ENCODE results near the gene CNTN1. TPM values are rescaled to one million over a fixed set of nuclear protein-coding genes. Genes with fewer than 3 reads are reported as not detected.

The CNTN1 gene
- total RNA-seq, 2 donors from 2014 or later: 0.77 to 4.4 TPM

DNA sequence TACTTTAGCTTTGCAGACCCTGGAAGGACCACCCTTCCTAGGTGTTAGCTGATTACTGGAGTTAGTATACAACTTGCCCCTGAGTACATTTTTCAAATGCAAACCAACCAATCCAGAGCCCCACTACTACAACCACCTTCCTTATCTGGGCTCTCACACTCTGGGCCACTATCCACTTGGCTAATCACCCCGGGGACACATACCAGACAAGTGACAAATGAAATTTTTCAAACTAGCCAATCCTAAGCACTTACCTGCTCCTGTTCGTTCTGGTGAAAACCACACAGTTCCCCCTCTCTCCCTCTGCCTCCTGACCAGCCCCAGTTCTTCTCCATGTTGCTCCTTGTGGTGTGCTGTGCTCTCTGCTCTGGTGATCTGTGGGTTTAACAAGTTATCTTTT, 140.4 kb downstream of the CNTN1 start:
- Histone ChIP-seq H3K9ac (ENCODE audit: low read depth in 2 of 2, low read length in 2 of 2) (no peak overlapping the region), H3K4me1 (no peaks in the 10 kb centered on the region), H3K4me3 (no peak overlapping the region), H3K9me3 (no peaks in the 10 kb centered on the region), H3K27ac (no peak overlapping the region), H3K27me3 (no peaks in the 10 kb centered on the region), H3K36me3 (no peaks in the 10 kb centered on the region)
- intact Hi-C loops (cut with DNase I): no loop called here
- TF ChIP-seq, protein P1, sequence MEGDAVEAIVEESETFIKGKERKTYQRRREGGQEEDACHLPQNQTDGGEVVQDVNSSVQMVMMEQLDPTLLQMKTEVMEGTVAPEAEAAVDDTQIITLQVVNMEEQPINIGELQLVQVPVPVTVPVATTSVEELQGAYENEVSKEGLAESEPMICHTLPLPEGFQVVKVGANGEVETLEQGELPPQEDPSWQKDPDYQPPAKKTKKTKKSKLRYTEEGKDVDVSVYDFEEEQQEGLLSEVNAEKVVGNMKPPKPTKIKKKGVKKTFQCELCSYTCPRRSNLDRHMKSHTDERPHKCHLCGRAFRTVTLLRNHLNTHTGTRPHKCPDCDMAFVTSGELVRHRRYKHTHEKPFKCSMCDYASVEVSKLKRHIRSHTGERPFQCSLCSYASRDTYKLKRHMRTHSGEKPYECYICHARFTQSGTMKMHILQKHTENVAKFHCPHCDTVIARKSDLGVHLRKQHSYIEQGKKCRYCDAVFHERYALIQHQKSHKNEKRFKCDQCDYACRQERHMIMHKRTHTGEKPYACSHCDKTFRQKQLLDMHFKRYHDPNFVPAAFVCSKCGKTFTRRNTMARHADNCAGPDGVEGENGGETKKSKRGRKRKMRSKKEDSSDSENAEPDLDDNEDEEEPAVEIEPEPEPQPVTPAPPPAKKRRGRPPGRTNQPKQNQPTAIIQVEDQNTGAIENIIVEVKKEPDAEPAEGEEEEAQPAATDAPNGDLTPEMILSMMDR (IDR thresholded peaks at IDR 0.05): no peak
- DNase-seq: no peak

DNA sequence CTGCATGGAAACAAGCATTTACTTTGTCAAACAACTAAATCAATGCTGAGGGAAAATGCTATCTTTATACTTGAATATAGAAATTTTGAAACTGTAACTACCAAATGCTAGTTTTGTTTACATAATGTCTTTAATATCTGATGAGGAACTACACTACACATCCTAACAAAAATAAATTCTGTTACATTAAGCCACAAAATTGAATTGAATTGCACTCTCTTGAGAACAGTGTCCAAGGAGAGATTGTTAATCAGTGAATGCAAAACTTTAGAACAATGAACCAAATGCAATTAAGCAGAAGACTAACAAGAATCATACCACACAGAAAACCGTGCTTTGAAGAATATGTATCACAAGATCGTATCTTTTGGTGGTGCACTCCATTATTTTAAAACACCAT, 141.6 kb downstream of the CNTN1 start:
- no peaks in the 10 kb centered on the region for H3K36me3 ChIP-seq
- no peaks in the 10 kb centered on the region for H3K4me1 ChIP-seq
- H3K9me3 ChIP-seq: no peaks in the 10 kb centered on the region
- TF ChIP-seq, protein P1 (IDR thresholded peaks at IDR 0.05): no peak
- no peaks in the 10 kb centered on the region for H3K27me3 ChIP-seq
- H3K9ac ChIP-seq (ENCODE audit: low read depth in 2 of 2, low read length in 2 of 2): no peak overlapping the region
- H3K4me3 ChIP-seq: no peak overlapping the region
- H3K27ac ChIP-seq: no peak overlapping the region
- intact Hi-C loops (cut with DNase I): no loop called here
- DNase-seq: no peak

DNA sequence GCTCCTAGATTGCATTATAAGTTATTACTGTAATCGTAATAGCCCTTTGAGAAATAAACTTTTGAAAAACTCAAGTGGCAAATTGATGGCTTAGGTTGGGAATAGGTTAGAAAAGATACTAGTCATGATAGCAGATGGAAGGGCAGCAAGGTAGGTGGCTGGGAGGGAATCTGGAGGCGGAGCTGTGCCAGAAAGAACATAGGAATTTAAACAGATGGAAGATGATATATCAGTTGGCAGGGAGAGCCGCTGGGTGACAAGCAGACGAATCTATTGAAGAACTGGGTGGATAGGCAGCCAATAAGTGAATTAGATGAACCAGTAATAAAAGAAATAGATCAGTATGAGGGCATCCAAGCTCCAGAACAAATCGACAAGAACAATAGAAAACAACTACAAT, 142.1 kb downstream of the CNTN1 start:
- Histone ChIP-seq H3K4me1 (no peaks in the 10 kb centered on the region), H3K9me3 (no peaks in the 10 kb centered on the region), H3K9ac (ENCODE audit: low read depth in 2 of 2, low read length in 2 of 2) (no peak overlapping the region), H3K27ac (no peak overlapping the region), H3K36me3 (no peaks in the 10 kb centered on the region), H3K27me3 (no peaks in the 10 kb centered on the region), H3K4me3 (no peak overlapping the region)
- TF ChIP-seq, protein P1 (IDR thresholded peaks at IDR 0.05): no peak
- intact Hi-C loops (cut with DNase I): no loop called here
- no peak for DNase-seq

DNA sequence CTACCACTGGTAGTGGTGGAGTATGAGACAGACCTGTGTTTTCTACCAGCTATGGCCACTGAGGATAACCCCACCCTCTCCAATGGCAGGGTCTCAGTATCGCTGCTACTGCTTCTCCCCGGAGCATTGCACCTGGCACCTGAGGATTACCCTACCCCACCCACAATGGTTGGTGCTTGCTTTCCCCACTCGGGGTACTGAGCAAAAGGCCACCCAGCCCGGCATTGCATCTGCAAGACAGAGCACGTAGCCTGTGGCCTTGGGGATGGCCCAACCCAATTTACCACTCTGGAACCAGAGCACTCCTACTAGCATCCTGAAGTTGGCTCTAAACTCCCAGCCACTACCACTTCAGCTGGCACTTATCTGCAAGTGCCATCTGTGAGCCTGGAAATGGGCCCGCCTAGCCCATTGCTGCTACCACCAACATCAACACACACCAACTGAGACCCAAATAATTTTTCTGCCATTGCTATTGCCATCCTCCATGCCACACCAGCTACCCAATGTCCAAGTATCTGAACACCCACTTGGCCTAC, 145.7 kb downstream of the CNTN1 start:
- Histone ChIP-seq H3K27ac (no peak overlapping the region), H3K9me3 (no peaks in the 10 kb centered on the region), H3K4me3 (no peak overlapping the region), H3K9ac (ENCODE audit: low read depth in 2 of 2, low read length in 2 of 2) (no peak overlapping the region), H3K36me3 (no peaks in the 10 kb centered on the region), H3K4me1 (no peaks in the 10 kb centered on the region), H3K27me3 (no peaks in the 10 kb centered on the region)
- no peak for DNase-seq
- TF ChIP-seq, protein P1 (IDR thresholded peaks at IDR 0.05): no peak
- intact Hi-C loops (cut with DNase I): no loop called here

DNA sequence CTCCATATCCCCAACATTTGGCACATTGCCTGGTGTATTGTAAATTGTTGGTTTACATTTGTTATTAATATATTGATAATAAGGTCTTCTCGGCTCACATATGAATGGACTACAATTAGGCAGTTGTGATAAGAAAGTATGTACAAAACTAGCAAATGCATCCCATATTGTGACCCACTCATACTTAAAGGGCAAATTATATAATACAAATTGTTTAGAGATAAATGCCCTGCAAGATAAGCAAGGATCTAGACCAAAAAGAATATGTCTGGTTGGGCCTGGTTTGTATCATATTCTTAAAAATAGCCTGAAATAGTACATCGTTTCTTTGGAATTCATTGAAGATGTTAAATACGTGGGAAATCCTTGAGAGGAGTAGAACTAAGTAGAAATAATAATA, 151.3 kb downstream of the CNTN1 start:
- no peaks in the 10 kb centered on the region for H3K4me1 ChIP-seq
- no peaks in the 10 kb centered on the region for H3K9me3 ChIP-seq
- no peaks in the 10 kb centered on the region for H3K36me3 ChIP-seq
- TF ChIP-seq, protein P1 (IDR thresholded peaks at IDR 0.05): no peak
- no peaks in the 10 kb centered on the region for H3K27me3 ChIP-seq
- no peak overlapping the region for H3K4me3 ChIP-seq
- DNase-seq: no peak
- intact Hi-C loops (cut with DNase I): no loop called here
- H3K27ac ChIP-seq: no peak overlapping the region
- H3K9ac ChIP-seq (ENCODE audit: low read depth in 2 of 2, low read length in 2 of 2): no peak overlapping the region

Measured in colonic mucosa (tissue), 4 donors.